SU-DHL-6 (cell line): ENCODE measurements around the gene MPV17.

Experiments
- CTCF ChIP-seq: fragments of 200-600 bp; sonication (generic); IDR thresholded peaks from one replicate; pipeline ENCODE4 v1.5.1; 2017; ENCODE audit warnings: antibody characterized with exemption, mild to moderate bottlenecking, low read length, moderate library complexity; ENCODE audit not compliant: insufficient read depth, poor library complexity, severe bottlenecking
- EZH2phosphoT487 ChIP-seq: fragments of 200-600 bp; sonication (generic), shearing (Covaris generic); conservative IDR thresholded peaks from 2 replicates; pipeline ENCODE4 v1.6.1; 2018; ENCODE audit warnings: mild to moderate bottlenecking, antibody characterized with exemption, low read length, moderate library complexity, mixed read lengths

GRCh38 chr2:27263287-27264252 lies 59.3 kb downstream of the MPV17 start:
- TF ChIP-seq CTCF (no peak), EZH2phosphoT487 (peak; percentile 72; the same call in 1 of the 2 replicates)
